GM10847 (cell line): Measurements from ENCODE around the gene PHLDB2.

ENCODE experiments used
- POLR2A ChIP-seq: IDR thresholded peaks from 2 replicates; pipeline ENCODE4 v1.6.1; 2011; ENCODE audit not compliant: insufficient read length; ENCODE audit errors: extremely low read depth

The PHLDB2 gene

GRCh38 chr3:111901637-111902036 lies 42.6 kb downstream of the PHLDB2 start:
- TF ChIP-seq POLR2A: no peak

- TF ChIP-seq POLR2A: no peak
Observed at GRCh38 chr3:111902534-111902933, 43.5 kb downstream of the PHLDB2 start.

GRCh38 chr3:111903067-111903511 lies 44.0 kb downstream of the PHLDB2 start:
- TF ChIP-seq POLR2A: no peak

- TF ChIP-seq POLR2A: no peak
Observed at GRCh38 chr3:111904376-111905241, 45.5 kb downstream of the PHLDB2 start.

- no peak for TF ChIP-seq POLR2A
Observed at GRCh38 chr3:111906656-111907055, 47.6 kb downstream of the PHLDB2 start.

GRCh38 chr3:111907151-111907550 lies 48.1 kb downstream of the PHLDB2 start:
- no peak for TF ChIP-seq POLR2A

- TF ChIP-seq POLR2A: no peak
Observed at GRCh38 chr3:111910806-111911205, 51.7 kb downstream of the PHLDB2 start.

GRCh38 chr3:111911446-111911845 lies 52.4 kb downstream of the PHLDB2 start:
- TF ChIP-seq POLR2A: no peak

GRCh38 chr3:111913163-111913763 lies 54.2 kb downstream of the PHLDB2 start:
- TF ChIP-seq POLR2A: no peak

- no peak for TF ChIP-seq POLR2A
Observed at GRCh38 chr3:111915905-111916304, 56.8 kb downstream of the PHLDB2 start.

- TF ChIP-seq POLR2A: no peak
Observed at GRCh38 chr3:111917300-111917699, 58.2 kb downstream of the PHLDB2 start.

- TF ChIP-seq POLR2A: no peak
Observed at GRCh38 chr3:111919370-111920065, 60.5 kb downstream of the PHLDB2 start.

GRCh38 chr3:111921181-111921580 lies 62.1 kb downstream of the PHLDB2 start:
- no peak for TF ChIP-seq POLR2A

GRCh38 chr3:111923095-111923771 lies 64.2 kb downstream of the PHLDB2 start:
- TF ChIP-seq POLR2A: no peak

GRCh38 chr3:111923806-111924205 lies 64.7 kb downstream of the PHLDB2 start:
- TF ChIP-seq POLR2A: no peak
